GM19372 (cell line): Measurements from ENCODE around the gene PISD.
A peak's percentile ranks its signal among the peaks of the same experiment; 100 is the strongest.

Experiments
- ATAC-seq: cut with Tn5 transposase; IDR thresholded peaks from one replicate; pipeline ENCODE4 v1.9.1; 2021; ENCODE audit warnings: mild to moderate bottlenecking, low read depth, moderate library complexity; ENCODE audit not compliant: unreplicated experiment

Gene PISD

DNA sequence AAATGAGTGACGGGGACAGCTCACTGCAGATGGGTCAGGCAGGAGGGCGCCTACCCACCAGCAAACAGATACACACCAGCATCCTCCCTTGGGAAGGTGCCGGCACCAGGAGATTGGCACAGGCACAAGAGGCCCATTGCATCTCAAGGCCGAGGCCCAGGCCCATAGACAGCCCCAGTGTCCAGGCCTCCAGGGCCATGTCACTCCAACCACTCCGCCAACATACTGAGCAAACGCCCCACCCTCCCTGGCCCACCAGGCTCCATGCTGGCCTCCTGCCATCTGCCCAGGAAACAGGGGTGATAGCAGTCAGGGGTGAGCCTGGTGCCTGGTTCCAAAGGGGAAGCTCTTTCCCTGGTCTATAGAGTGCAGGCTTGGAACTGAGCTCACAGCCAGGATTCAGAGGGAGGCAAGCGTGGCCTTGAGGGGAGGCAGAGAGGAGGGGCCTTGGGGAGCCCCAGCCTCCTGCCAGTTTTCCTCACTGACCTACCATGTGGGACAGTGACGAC lies 34.7 kb downstream of the PISD start:
- no peak for ATAC-seq

DNA sequence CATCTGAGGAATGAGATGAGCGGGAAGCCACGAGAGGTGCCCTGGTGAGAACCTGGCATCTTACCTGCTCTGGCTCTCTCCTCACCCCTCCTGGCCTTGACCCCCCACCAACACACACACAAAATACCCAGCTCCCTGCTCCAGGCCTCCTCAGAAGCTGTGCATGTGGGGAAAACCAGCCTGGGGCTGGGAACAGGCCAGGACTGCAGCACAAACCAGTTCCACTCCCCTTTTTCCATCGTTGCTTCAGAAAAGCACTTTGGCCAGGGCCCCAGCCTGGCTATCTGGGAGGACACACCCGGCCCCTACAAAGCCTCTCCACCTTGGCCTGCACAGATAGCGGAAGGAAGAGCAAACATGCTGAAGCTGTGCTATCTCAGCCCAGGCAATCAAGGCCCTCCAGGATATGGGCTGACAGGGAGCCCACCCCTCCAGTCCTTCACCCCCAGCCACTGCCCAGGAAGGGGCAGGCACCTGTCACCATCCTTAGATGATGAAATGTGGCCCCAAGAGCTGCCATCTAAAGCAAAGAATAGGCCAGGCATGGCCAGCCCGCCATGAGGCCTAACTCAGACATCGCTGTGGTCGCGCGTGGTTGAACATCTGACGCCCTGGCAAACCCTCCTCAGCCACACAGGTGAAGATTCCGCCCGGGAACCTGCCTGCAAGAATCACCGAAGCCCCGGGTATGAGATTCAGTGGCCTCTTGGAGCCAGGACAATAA lies 35.4 kb downstream of the PISD start:
- no peak for ATAC-seq

DNA sequence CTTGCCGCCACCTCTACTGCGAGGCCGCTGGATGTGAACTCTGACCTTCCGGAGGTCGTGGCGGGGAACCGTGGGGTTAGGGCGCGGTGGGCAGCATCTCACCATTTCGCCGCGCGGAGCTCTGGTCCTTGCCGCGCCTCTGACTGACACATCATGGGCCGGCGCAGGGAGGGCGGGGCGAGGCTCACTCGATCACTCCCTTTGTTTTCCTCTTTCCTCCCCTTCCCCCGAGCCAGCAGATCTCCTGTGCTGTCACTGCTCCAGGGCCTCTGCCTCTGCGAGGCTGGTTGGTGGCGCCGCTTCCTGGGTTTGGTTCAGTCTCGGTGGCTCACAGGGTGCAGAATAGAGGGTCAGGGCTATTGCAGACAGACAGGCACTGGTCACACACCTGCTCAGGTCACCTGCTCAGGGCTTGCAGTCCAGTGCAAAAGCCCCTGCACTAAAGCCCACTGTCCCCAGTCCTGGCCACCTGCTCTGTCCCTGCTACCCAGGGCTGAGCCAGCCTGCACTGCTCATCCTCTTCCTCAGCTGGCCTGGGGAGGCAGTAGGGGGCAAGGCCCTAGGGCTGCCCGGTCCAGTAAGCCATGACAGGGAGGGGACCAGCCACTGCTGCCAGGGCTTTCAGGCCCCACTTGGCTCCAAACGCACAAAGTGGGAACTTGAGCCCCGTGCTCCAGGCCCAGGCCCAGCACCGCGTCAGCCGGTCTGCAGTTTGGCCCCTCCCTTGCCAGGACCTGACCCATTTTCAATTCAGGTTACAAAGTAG lies 36.2 kb downstream of the PISD start:
- no peak for ATAC-seq

DNA sequence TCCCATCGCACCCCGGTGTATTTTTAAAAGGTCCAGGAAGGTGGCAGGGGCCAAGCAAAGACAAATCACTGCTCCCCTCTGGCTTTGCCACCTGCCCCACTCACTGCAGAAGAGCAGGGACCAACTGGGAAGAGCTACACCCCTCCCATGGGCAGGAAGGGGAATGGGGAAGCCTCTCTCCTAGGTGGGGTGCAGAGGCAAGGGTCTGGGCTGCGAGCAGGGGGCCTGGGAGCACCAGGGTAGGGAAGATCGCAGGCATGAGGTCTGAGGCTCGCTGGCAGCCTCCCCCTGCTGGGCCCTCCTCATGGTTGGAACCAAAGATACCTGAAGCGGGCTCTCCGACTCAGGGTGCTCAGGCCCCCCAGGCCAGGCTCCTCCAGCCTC lies 36.8 kb downstream of the PISD start:
- no peak for ATAC-seq

DNA sequence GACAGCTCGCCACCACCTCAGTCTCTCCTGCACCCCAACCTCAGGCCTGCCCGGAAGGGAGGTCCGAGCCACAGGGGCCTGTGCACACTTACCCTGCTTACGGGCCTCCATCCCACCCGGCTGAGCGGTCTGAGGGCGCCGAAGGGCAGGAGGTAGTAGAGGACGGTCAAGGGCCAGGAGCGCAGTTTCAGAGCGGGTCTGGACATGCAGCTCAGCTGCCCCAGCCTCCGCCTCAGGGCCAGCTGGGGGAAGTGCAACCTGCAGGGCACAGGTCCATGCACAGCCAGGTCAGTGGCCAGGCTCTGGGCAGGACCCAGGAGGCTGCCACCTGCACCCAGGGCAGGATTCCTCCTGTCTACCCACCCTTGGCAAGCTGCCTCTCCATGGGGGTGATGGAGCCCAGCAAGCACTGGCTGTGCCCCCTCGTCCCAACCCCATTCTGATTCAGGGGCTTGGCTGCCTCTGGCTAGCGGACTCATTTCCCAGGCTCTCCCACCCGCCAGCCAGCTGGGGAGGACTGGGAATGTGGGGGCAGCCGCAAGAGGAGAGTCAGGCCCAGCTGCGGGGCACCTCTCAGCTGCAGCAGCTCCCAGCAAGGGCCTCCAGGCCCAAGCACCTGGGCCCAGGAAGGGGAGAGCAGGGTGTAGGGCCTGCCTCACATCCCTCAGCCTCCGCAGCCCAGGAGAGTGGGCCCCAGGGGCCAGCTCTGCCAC lies 38.3 kb downstream of the PISD start:
- no peak for ATAC-seq

DNA sequence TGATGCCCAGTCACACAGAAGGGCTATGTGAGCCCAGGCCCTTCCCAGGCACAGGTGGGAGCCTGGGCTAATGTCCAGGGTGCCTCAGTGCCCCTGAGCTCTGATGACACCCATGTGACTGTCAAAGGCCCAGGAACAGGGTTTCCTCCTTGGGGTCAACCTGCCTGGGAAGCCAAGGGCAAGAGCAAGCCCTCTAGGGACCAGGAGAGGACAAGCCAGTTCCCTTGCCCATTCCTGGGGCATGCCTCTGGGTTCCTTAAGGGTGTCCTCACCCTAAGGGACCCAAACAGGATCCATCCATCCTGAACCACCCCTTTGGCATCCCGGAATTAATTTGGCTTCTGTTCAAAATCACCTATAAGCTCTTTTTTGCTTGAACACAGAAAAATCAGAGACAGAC lies 39.0 kb downstream of the PISD start:
- no peak for ATAC-seq

DNA sequence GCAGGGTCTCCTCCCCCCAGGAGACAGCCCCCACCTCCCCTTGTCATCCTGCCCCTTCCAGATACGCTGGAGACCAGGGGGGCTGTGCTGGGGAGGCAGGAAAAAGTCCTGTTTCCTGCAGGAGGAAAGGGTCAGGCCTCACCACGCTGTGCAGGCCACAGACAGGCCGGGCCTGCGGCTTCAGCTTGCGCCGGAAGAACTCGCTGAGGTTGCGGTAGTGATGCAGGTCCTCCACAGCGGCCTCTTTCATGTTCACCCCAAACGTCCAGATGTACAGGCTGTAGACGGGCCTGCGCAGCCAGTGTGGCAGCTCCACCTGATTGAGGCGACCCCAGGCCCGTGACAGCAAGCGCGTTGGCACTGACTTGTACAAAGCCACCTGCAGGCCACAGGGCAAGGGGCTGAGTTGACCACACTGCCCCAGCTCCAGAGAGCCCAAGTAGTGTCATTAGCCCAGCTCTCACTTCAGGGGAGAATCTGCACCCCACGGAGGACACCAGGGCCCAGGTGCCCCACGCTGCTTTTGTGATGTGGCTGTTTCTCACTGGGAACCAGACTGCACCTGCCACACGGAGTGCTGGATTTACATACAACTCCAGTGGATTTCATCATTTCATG lies 40.4 kb downstream of the PISD start:
- no peak for ATAC-seq

DNA sequence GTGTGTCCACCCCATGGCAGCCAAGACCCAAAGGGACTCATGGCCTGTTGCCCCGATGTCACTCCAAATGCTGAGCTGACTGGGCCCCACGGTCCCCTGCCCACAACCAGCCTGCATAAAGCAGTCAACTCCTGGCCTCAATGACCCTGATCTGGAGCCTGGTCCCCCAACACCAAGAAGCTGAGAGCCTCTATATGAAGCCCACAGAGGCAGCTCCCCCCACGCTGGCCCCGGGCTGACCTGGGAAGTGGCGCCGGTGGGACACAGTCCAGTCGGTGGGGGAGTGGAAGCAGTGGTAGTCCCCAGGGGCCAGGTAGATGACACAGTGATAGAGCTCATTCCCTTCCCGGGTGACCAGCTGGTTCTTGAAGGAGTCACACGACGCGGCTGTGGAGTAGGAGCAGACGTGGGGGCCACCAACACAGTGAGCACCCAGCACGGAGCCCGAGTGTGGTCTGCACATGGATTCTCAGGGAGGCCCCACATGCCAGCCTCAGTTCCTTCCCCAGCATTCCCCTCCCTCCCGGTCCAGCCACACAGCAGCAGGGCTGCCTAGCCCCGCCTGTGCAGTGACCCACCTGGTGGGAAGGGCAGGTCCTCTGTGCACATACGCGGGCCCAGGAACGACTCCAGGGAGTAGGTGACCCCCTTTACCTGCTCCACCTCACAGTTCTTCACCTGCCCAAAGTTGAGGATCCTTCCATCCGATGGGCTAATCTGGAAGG lies 41.1 kb downstream of the PISD start:
- ATAC-seq, result no peak

DNA sequence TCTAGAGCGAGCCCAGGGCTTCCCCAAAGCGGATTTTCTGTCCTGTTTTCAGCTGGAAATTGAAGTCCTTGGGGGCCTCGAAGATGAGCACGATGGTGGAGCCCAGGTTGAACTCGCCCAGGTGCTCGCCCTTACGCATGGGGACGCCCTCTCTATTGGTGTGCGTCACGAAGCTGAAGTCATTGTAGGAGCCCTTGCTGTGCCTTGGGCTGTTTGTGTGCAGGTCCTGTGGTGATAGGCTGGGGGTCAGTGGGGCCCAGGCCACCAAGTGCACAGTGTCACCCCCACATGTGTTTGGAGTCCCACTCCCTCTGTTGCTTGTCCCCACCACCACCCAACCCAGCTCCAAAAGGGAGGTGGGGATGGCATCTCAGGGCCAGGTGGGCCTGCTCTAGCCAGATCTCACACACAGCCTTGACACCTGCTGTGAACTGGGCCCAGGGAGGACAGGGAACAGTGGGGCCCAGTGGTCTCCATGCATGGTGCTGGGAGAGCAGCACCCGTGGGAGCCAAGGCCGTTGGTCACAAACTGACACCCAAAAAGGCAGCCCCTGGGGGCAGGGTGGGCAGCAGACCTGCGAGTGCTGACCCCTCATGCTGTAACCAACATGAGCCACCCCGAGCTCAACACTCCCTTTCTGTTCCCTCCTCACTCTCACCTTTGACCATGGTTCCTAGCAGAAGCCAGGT lies 42.3 kb downstream of the PISD start:
- ATAC-seq, result no peak

DNA sequence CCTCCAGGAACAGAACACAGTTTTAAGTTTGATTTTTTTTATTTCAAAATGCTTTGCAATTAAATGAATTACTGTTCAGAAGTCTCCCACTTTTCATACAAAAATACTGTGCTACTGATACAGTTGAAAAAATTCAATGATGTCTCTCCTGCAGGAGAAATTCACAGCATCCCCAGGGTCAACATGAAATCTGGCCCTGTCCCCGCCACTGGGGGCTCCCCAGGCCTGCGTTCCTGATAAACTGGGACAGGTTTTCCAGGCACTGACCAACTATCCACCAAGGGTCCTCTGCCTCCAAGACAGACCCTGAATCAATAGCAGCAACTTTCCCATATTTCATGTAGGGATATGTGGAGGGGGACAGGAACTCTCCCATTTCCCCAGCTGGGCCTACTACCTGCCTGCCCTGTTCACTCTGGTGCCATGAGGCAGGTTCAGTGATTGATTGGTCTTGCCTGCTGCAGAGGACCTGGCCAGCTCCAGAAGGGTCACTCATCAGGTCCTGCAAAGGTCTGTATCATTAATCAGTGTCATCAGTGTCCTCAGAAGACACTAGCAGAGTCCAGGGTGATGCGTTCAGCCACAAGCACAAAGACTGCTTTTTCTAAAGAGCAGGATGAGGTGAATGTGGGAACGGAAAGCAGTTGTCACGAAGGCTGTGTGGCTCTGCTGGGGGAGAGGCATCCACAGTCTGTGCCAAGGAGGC lies 43.4 kb downstream of the PISD start:
- no peak for ATAC-seq

DNA sequence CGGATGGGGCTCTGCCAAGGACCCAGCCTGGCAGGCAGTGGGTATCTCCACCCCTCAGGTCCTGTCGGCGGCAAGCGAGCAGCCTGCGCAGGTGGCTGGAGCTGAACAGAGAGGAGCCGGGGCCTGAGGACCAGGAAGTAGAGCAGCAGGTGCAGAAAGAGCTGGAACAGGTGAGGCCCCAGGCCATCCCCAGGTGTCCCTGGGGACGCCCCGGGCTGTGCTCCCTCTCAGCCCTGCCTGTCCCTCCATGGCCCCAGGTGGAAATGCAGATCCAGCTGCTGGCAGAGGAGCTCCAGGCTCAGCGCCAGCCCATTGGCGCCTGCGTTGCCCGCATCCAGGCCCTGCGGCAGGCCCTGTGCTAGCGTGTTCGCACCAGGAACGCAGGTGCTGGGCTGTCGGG lies 44.0 kb downstream of the PISD start:
- no peak for ATAC-seq

DNA sequence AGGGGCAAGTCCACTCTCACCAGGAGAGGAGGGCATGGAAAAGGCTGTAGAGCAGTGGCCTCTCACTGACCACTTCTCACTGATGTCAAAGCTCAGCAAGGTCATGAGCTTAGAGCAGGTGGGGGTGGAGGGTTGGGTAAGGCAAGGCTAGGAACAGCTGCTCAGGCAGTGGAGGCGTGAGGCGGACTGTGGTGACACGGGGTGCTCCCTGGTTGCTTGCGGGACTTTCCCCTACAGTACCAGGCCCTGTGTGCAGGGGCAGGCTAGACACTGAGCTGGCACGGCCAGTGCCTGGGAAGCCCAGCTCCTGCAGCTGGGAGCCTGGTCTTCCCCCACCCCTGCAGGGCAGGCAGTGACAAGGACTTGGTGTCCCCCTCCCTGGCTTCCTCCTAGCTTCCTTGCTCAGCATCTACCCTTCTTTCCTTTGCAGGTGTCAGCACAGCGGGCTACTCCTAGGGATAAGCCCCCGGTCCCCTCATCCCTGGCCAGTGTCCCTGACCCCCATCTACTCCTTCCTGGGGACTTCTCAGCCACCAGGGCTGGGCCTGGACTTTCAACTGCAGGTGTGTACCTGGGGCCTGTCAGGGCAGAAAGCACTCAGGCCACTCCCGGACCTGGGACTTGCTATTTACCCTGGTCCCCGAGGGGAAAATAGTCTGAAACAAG lies 45.6 kb downstream of the PISD start:
- ATAC-seq, result peak; percentile 76

DNA sequence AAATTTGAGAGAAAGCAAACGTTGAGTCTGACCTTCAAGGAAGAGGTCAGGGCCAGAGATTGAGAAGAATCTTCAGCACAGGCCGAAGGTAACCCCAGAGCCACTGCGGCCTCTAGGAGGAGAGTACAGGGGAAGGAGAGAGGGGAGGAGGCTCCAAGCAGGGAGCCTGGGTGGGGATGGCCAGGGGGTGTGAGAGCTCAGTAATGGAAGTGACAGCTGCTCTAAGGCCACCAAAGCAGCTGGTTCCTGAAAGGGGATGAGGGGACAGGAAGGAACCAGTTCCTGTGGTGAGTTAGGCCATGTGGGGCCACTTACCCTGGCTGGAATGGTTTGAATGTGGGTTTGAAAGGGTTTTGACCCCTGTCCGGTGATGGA lies 46.1 kb downstream of the PISD start:
- peak; percentile 19 for ATAC-seq

DNA sequence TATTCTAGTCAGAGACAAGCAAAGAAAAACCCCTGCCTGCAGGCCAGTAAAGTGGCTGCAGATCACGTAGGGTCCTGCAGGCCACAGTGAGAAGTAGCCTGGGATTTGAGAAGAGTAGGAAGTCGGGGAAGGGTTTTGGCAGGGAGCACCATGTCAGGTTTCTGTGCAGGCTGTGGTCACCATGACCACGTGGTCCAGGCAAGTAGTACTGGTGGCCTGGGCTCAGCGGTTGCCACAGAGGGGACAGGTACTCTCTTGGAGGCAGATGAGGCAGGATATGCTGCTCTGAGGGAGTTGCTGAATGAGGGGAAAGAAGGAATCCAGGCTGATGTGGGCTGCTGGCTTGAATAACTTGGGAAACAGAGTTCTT lies 46.5 kb downstream of the PISD start:
- no peak for ATAC-seq

DNA sequence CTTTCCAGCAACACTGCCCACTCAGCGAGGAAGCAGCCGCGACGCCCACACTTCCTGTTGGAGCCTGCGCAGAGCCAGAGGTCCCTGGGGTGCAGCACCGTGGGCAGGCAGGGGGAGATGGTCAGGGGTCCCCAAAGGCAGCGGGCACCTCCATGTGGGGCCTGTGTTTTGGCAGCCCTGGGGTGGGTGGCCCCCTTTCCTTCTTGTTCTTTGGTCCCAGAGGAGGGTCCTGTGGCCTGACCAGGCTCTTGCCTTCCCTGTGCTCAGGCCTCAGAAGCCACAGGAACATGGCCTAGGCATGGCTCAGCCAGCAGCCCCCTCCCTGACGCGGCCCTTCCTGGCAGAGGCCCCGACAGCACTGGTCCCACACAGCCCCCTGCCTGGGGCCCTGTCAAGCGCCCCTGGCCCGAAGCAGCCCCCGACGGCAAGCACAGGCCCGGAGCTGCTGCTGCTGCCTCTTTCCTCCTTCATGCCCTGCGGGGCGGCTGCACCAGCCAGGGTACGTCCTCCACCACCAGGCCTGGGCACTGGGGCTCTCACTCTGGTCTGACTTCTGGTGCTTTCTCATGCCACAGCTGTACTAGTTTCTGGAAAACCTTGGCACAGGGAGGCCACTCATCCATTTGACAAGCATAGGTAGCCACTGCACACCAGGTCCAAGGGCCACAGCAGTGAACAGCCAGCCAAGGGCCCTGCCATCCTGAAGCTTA lies 47.1 kb downstream of the PISD start:
- no peak for ATAC-seq

DNA sequence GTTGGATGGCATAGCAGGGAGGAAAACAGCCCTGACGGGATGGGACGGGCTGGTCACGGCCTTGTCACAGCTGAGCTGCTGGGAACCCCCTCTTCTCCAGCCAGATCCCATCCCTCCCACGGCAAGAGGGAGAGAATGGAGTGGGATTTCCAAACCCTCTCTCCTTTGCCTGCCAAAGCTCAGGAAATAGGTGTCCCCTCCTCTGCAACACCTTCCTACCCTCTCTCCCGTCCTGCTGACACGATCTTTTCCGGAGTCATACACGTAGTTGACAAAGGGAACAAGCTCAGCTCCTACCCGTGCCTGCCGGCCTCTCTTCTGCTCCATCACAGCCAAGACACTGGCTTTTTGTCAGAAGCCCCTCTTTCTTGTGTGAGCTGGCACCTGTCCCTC lies 48.1 kb downstream of the PISD start:
- no peak for ATAC-seq

DNA sequence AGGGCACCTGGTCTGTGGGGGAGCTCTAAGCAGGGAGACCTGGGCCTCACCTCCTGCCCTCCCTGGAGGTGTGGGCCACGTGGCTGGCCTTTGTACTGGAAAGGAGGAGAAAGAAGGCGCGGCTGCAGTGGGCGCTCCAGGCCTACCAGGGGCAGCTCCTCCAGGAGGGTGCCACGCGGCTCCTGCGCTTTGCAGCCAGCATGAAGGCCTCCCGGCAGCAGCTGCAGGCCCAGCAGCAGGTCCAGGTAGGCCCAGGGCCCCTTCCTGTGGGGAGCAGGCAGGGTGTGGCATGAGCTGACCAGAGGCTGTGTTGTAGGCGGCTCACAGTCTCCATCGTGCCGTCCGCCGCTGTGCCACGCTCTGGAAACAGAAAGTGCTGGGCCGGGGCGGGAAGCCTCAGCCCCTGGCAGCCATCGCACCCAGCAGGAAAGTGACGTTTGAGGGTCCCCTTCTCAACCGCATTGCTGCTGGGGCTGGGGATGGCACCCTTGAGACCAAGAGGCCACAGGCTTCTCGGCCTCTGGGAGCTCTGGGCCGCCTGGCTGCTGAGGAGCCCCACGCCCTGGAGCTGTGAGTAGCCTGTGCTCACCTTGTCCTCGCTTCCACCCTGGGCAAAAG lies 48.6 kb downstream of the PISD start:
- ATAC-seq, result no peak

DNA sequence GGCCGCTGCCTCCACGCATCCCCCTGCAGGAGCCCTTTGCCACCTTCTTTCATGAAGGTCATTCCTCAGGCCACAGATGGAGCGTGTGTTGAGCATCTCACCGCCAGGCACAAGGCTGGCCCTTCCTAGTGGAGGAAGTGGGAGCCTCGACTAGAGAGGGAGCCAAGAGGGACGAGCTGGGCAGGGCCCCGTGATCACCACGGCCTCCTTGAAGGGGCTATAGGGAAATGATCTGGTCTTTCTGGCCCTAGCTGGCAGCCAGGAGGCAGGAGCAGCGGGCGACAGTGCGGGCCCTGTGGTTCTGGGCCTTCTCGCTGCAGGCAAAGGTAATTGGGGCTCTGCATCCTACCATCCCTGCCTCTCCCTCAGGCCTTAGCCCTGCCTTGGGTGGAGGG lies 49.1 kb downstream of the PISD start:
- no peak for ATAC-seq
